HCT116 (cell line): ENCODE data around the gene METTL22.
A peak's percentile ranks its signal among the peaks of the same experiment; 100 is the strongest.

Experiments used
- CBX3 ChIP-seq: IDR thresholded peaks from 2 replicates; pipeline ENCODE4 v1.6.1; 2012; ENCODE audit warnings: low read depth
- EZH2 ChIP-seq: fragments of 200-600 bp; sonication (generic); IDR thresholded peaks from 2 replicates; pipeline ENCODE4 v1.6.1; 2017; ENCODE audit warnings: antibody characterized with exemption, mixed run types
- POLR2A ChIP-seq: IDR thresholded peaks from 2 replicates; pipeline ENCODE4 v1.7.0; 2011; ENCODE audit warnings: borderline replicate concordance; ENCODE audit not compliant: insufficient read depth, insufficient read length; ENCODE audit errors: extremely low read depth
- POLR2AphosphoS5 ChIP-seq: IDR thresholded peaks from 2 replicates; pipeline ENCODE4 v1.6.1; 2011; ENCODE audit warnings: mild to moderate bottlenecking, low read depth, low read length, moderate library complexity
- RAD21 ChIP-seq: IDR thresholded peaks from 2 replicates; pipeline ENCODE4 v1.6.1; 2012; ENCODE audit warnings: low read depth, mild to moderate bottlenecking
- SRF ChIP-seq: IDR thresholded peaks from 2 replicates; pipeline ENCODE4 v1.6.1; 2012; ENCODE audit warnings: low read depth
- YY1 ChIP-seq: IDR thresholded peaks from 2 replicates; pipeline ENCODE4 v1.6.1; 2011; ENCODE audit warnings: low read length, low read depth, moderate library complexity, mild to moderate bottlenecking; ENCODE audit not compliant: insufficient replicate concordance; ENCODE audit errors: extremely low read depth
- ZNF274 ChIP-seq: fragments of 200-500 bp; sonication (Bioruptor generic); IDR thresholded peaks from 2 replicates; pipeline ENCODE4 v1.6.1; 2014; ENCODE audit warnings: mild to moderate bottlenecking, low read depth, low read length, inconsistent platforms
- TF ChIP-seq, protein P1 (sequence below), 3 experiments: fragments of 200-600 bp in 1 of 3; sonication (generic) in 1 of 3; IDR thresholded peaks in 2 of 3; conservative IDR thresholded peaks in 1 of 3; 2 replicates each; pipeline ENCODE4 v1.5.1; 2012 to 2017; ENCODE audit warnings: low read depth in 2 of 3, low read length in 2 of 3, antibody characterized with exemption in 1 of 3, borderline replicate concordance in 1 of 3, control low read depth in 1 of 3, mild to moderate bottlenecking in 1 of 3, mixed read lengths in 1 of 3, mixed run types in 1 of 3, moderate library complexity in 1 of 3; ENCODE audit not compliant: insufficient read depth in 1 of 3
- TF ChIP-seq, protein P2 (sequence below): IDR thresholded peaks from 2 replicates; pipeline ENCODE4 v1.6.1; 2012
- TF ChIP-seq, protein P3 (sequence below): IDR thresholded peaks from 2 replicates; pipeline ENCODE4 v1.6.1; 2012
- TF ChIP-seq, protein P4 (sequence below): IDR thresholded peaks from 2 replicates; pipeline ENCODE4 v1.6.1; 2012; ENCODE audit warnings: low read depth

DNA sequence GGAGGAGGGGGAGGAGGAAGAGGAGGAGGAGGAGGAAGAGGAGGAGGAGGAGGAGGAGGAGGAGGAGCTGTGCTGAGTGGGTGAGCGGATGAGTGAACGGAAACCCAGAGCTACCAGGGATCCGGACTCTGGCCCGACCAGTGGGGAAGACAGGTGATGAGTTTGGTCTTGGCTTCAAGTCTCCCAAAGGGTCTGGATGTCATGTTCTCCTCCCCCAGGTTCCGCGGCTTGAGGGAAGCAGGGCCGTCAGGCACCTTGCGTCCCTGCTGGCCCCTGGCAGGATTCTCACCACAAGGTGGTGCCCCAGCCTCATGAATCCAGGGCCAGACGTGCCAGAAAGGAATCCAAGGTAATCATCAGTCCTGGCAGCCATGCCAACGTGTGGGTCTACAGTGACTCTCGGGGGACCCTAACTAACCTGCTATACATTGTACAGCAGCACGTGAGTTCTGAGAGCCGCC, 39.4 kb downstream of the METTL22 start:
- TF ChIP-seq POLR2AphosphoS5 (no peak), YY1 (no peak), POLR2A (no peak), ZNF274 (no peak), CBX3 (no peak), RAD21 (peak; percentile 86), SRF (no peak), EZH2 (no peak)
- TF ChIP-seq, protein P1, sequence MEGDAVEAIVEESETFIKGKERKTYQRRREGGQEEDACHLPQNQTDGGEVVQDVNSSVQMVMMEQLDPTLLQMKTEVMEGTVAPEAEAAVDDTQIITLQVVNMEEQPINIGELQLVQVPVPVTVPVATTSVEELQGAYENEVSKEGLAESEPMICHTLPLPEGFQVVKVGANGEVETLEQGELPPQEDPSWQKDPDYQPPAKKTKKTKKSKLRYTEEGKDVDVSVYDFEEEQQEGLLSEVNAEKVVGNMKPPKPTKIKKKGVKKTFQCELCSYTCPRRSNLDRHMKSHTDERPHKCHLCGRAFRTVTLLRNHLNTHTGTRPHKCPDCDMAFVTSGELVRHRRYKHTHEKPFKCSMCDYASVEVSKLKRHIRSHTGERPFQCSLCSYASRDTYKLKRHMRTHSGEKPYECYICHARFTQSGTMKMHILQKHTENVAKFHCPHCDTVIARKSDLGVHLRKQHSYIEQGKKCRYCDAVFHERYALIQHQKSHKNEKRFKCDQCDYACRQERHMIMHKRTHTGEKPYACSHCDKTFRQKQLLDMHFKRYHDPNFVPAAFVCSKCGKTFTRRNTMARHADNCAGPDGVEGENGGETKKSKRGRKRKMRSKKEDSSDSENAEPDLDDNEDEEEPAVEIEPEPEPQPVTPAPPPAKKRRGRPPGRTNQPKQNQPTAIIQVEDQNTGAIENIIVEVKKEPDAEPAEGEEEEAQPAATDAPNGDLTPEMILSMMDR (IDR thresholded peaks at IDR 0.05 in 2 of 3, conservative IDR thresholded peaks at IDR 0.05 in 1 of 3; ENCODE audit: borderline replicate concordance in 1 of 3, insufficient read depth in 1 of 3, low read depth in 2 of 3, low read length in 2 of 3) = peak; percentile 62 to 81 (median 74)
- TF ChIP-seq, protein P2, sequence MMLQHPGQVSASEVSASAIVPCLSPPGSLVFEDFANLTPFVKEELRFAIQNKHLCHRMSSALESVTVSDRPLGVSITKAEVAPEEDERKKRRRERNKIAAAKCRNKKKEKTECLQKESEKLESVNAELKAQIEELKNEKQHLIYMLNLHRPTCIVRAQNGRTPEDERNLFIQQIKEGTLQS = no peak
- TF ChIP-seq, protein P3, sequence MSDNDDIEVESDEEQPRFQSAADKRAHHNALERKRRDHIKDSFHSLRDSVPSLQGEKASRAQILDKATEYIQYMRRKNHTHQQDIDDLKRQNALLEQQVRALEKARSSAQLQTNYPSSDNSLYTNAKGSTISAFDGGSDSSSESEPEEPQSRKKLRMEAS = no peak
- TF ChIP-seq, protein P4, sequence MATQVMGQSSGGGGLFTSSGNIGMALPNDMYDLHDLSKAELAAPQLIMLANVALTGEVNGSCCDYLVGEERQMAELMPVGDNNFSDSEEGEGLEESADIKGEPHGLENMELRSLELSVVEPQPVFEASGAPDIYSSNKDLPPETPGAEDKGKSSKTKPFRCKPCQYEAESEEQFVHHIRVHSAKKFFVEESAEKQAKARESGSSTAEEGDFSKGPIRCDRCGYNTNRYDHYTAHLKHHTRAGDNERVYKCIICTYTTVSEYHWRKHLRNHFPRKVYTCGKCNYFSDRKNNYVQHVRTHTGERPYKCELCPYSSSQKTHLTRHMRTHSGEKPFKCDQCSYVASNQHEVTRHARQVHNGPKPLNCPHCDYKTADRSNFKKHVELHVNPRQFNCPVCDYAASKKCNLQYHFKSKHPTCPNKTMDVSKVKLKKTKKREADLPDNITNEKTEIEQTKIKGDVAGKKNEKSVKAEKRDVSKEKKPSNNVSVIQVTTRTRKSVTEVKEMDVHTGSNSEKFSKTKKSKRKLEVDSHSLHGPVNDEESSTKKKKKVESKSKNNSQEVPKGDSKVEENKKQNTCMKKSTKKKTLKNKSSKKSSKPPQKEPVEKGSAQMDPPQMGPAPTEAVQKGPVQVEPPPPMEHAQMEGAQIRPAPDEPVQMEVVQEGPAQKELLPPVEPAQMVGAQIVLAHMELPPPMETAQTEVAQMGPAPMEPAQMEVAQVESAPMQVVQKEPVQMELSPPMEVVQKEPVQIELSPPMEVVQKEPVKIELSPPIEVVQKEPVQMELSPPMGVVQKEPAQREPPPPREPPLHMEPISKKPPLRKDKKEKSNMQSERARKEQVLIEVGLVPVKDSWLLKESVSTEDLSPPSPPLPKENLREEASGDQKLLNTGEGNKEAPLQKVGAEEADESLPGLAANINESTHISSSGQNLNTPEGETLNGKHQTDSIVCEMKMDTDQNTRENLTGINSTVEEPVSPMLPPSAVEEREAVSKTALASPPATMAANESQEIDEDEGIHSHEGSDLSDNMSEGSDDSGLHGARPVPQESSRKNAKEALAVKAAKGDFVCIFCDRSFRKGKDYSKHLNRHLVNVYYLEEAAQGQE = no peak
